DND-41 (cell line): ENCODE results near the gene SUN1.

Experiments used
- ATAC-seq: fragments of 200-7000 bp; cut with Tn5 transposase; 3 replicates; pipeline ENCODE4 v1.9.1; 2021; ENCODE audit warnings: low read depth; ENCODE audit not compliant: insufficient read depth
- DNase-seq: peaks from one replicate; pipeline ENCODE4 v3.0.0-alpha.2; 2020
- H2AFZ ChIP-seq: 2 replicates; pipeline ENCODE4 v1.6.0; 2012; ENCODE audit warnings: low read depth, low read length
- H3K27ac ChIP-seq: 2 replicates; pipeline ENCODE4 v1.5.1; 2012; ENCODE audit warnings: low read length, inconsistent platforms
- H3K27me3 ChIP-seq: fragments of 200-600 bp; sonication (generic); 2 replicates; pipeline ENCODE4 v1.6.0; 2012; ENCODE audit warnings: low read length, mild to moderate bottlenecking, inconsistent platforms; ENCODE audit not compliant: insufficient read depth, poor library complexity
- H3K36me3 ChIP-seq: 2 replicates; pipeline ENCODE4 v1.5.1; 2012; ENCODE audit warnings: low read length, inconsistent platforms; ENCODE audit not compliant: insufficient read depth
- H3K4me1 ChIP-seq: 2 replicates; pipeline ENCODE4 v1.5.1; 2012; ENCODE audit warnings: mild to moderate bottlenecking, low read length; ENCODE audit not compliant: insufficient read depth
- H3K4me2 ChIP-seq: 2 replicates; pipeline ENCODE4 v1.6.0; 2012; ENCODE audit warnings: mild to moderate bottlenecking, moderate library complexity, low read length, inconsistent platforms; ENCODE audit not compliant: insufficient read depth
- H3K4me3 ChIP-seq, 2 experiments: fragments of 200-600 bp in 1 of 2; shearing (Covaris generic) in 1 of 2; 2 replicates each; pipeline ENCODE4 v1.5.1; 2012 to 2016; ENCODE audit warnings: inconsistent platforms in 2 of 2, low read length in 2 of 2, mild to moderate bottlenecking in 2 of 2, low read depth in 1 of 2, moderate library complexity in 1 of 2
- H3K79me2 ChIP-seq: 2 replicates; pipeline ENCODE4 v1.6.0; 2012; ENCODE audit warnings: low read length, inconsistent platforms; ENCODE audit not compliant: insufficient read depth
- H3K9ac ChIP-seq: 2 replicates; pipeline ENCODE4 v1.6.0; 2012; ENCODE audit warnings: low read depth, mild to moderate bottlenecking, inconsistent platforms, low read length, moderate library complexity
- H3K9me3 ChIP-seq: 2 replicates; pipeline ENCODE4 v1.5.1; 2012; ENCODE audit warnings: low read length, moderate library complexity, mild to moderate bottlenecking, inconsistent platforms; ENCODE audit not compliant: insufficient read depth, severe bottlenecking
- H4K20me1 ChIP-seq: 2 replicates; pipeline ENCODE4 v1.6.0; 2012; ENCODE audit warnings: low read length; ENCODE audit not compliant: insufficient read depth
- EZH2 ChIP-seq: IDR thresholded peaks from 3 replicates; pipeline ENCODE4 v1.6.1; 2012; ENCODE audit warnings: borderline replicate concordance, low read depth, mild to moderate bottlenecking, moderate library complexity, low read length, inconsistent platforms; ENCODE audit not compliant: severe bottlenecking
- TF ChIP-seq, protein P1 (sequence below): IDR thresholded peaks from 2 replicates; pipeline ENCODE4 v1.5.1; 2012; ENCODE audit warnings: borderline replicate concordance, low read length, moderate library complexity, mild to moderate bottlenecking; ENCODE audit not compliant: poor library complexity, severe bottlenecking; ENCODE audit errors: extremely low read depth

The SUN1 gene

DNA sequence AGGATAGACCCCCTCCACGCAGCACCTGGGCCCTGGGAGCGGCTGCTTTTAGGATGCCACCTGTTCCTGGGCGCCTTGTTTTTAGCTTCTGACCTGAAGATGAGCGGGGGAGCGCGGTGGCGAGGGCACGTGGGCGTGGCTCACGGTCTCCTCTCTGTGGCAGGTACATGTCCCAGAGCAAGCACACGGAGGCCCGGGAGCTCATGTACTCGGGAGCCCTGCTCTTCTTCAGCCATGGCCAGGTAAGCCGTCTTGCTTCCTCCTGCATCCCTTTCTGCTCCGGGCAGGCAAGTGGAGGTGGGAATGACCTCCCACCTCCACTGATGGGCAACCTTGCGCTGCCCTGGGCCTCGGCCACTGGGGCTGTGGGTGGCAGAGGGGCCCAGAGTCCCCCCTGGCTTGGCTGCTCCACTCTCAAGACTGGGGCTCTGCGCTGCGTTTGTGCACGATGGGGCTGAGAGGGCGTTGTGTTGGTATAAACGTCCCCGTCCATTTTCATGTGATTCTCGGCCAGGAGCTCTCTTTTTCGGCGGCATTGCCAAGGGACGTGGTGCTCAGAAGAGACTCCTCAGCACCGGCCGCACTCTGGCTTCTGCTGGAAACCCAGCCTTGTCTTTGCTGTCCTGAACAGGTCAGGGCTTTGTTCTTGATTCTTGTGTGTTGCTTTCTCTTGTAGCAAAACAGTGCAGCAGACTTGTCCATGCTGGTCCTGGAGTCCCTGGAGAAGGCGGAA, 53.8 kb downstream of the SUN1 start:
- Histone ChIP-seq H3K9ac (no peak overlapping the region), H4K20me1 (peaks cover 93% of the 10 kb centered on the region), H3K27ac (no peak overlapping the region; the same call in 1 of the 2 replicates), H3K79me2 (peaks cover 80% of the 10 kb centered on the region), H3K36me3 (peaks cover 54% of the 10 kb centered on the region), H3K4me3 (no peak overlapping the region), H2AFZ (no peak overlapping the region), H3K4me1 (no peaks in the 10 kb centered on the region), H3K27me3 (no peaks in the 10 kb centered on the region), H3K9me3 (no peaks in the 10 kb centered on the region), H3K4me2 (no peak overlapping the region)
- ATAC-seq (no peak), DNase-seq (no peak)
- no peak for TF ChIP-seq EZH2

- no peak overlapping the region for H3K4me3 ChIP-seq
- DNase-seq = no peak
- TF ChIP-seq, protein P1, sequence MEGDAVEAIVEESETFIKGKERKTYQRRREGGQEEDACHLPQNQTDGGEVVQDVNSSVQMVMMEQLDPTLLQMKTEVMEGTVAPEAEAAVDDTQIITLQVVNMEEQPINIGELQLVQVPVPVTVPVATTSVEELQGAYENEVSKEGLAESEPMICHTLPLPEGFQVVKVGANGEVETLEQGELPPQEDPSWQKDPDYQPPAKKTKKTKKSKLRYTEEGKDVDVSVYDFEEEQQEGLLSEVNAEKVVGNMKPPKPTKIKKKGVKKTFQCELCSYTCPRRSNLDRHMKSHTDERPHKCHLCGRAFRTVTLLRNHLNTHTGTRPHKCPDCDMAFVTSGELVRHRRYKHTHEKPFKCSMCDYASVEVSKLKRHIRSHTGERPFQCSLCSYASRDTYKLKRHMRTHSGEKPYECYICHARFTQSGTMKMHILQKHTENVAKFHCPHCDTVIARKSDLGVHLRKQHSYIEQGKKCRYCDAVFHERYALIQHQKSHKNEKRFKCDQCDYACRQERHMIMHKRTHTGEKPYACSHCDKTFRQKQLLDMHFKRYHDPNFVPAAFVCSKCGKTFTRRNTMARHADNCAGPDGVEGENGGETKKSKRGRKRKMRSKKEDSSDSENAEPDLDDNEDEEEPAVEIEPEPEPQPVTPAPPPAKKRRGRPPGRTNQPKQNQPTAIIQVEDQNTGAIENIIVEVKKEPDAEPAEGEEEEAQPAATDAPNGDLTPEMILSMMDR = no peak
- TF ChIP-seq EZH2 = no peak
- H3K79me2 ChIP-seq = peaks cover 72% of the 10 kb centered on the region
- H2AFZ ChIP-seq = no peak overlapping the region
- H3K27ac ChIP-seq = no peak overlapping the region
- no peaks in the 10 kb centered on the region for H3K4me1 ChIP-seq
- no peaks in the 10 kb centered on the region for H3K27me3 ChIP-seq
- peaks cover 62% of the 10 kb centered on the region for H3K36me3 ChIP-seq
- H3K9ac ChIP-seq = no peak overlapping the region
- H3K9me3 ChIP-seq = no peaks in the 10 kb centered on the region
- H3K4me2 ChIP-seq = no peak overlapping the region
- ATAC-seq = no peak
- H4K20me1 ChIP-seq = peaks cover 89% of the 10 kb centered on the region
Measured at GRCh38 chr7:886626-887487, 54.6 kb downstream of the SUN1 start.

DNA sequence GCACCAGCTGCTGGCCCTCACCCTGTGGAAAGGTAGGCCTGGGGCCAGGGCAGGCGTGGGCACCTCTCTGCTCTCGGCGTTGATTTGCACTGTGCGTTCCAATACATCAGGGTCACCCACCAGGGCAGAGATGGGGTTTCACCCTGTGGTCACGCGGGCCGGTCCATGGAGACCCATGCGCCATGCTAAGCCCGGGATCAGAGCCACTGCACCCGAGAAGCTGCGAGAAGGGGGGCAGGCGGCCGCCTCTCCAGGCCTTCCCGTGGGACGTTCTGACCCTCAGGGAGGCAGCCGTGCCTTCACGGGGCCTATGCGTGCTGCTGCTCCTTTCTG, 55.2 kb downstream of the SUN1 start:
- no peak for ATAC-seq
- Histone ChIP-seq H3K79me2 (peaks cover 66% of the 10 kb centered on the region), H4K20me1 (peaks cover 89% of the 10 kb centered on the region), H3K27me3 (no peaks in the 10 kb centered on the region), H3K4me3 (no peak overlapping the region), H3K27ac (no peak overlapping the region), H2AFZ (no peak overlapping the region), H3K9ac (no peak overlapping the region), H3K4me2 (no peak overlapping the region), H3K9me3 (no peaks in the 10 kb centered on the region), H3K4me1 (no peaks in the 10 kb centered on the region), H3K36me3 (peaks cover 65% of the 10 kb centered on the region)
- TF ChIP-seq EZH2 = no peak
- TF ChIP-seq, protein P1 = no peak
- DNase-seq = no peak
